Neuron (in vitro differentiated cells): ENCODE measurements around the gene CR2.
"Not testable (repeated sequence)": the region's sequence is repeated elsewhere in the genome, so short reads cannot be mapped to it uniquely, and the experiment has no call there.

Experiments used
- H2AFZ ChIP-seq: one replicate; pipeline ENCODE4 v1.6.1; 2013; ENCODE audit warnings: low read depth, mild to moderate bottlenecking, inconsistent platforms, low read length, moderate library complexity
- H3K27me3 ChIP-seq: one replicate; pipeline ENCODE4 v1.6.1; 2013; ENCODE audit warnings: low read length; ENCODE audit not compliant: insufficient read depth
- H3K36me3 ChIP-seq: one replicate; pipeline ENCODE4 v1.6.1; 2013; ENCODE audit warnings: low read length; ENCODE audit not compliant: insufficient read depth
- H3K4me1 ChIP-seq: one replicate; pipeline ENCODE4 v1.6.1; 2013; ENCODE audit warnings: low read length; ENCODE audit not compliant: insufficient read depth
- H3K4me3 ChIP-seq: 2 replicates; pipeline ENCODE4 v1.5.1; 2013; ENCODE audit warnings: mild to moderate bottlenecking, low read length, moderate library complexity
- H3K9me3 ChIP-seq: one replicate; pipeline ENCODE4 v1.6.1; 2013; ENCODE audit warnings: low read length

Gene CR2

DNA sequence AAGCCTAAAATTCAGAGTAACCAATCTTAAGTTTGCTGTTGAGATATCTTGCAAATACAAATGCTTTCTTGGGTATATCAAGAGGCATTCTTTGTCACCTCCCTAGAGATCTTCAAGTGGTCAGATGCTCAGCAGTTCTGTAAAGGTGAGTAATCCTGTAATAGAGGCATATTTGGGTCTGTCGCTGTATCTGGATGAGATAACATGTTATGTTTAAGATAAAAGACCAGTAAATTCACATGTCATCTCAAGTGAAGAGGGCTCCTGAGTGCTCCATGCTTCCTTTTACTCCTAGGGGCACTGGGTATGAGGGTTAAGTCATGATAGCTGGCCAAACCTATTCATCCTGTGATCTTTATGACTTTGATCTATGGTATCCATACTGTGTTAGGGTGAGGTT is 7.5 kb downstream of the CR2 start:
- no peaks in the 10 kb centered on the region for H3K4me1 ChIP-seq
- peaks cover 9% of the 10 kb centered on the region for H3K27me3 ChIP-seq
- no peak overlapping the region for H2AFZ ChIP-seq
- H3K9me3 ChIP-seq, result no peaks in the 10 kb centered on the region
- no peaks in the 10 kb centered on the region for H3K36me3 ChIP-seq
- no peak overlapping the region for H3K4me3 ChIP-seq

DNA sequence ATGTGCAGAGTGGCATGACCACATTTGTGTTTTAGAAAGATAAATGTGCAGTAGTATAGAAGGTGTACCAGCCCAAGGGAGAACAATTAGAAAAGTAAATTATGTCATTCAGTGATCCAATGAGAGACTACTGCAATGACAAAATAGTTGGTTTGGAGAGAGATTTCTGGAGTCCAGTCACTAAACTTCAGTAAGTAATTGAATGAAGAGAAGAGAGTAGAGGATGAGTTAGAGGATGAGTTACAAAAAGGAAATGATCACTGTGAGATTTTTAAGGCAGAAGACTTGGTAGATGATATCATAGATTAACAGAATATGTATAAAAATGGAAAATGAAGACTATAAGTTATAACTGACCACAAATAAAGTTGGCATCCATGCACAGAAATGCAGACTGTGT is 8.4 kb downstream of the CR2 start:
- peaks cover 5% of the 10 kb centered on the region for H3K27me3 ChIP-seq
- no peaks in the 10 kb centered on the region for H3K36me3 ChIP-seq
- no peaks in the 10 kb centered on the region for H3K9me3 ChIP-seq

DNA sequence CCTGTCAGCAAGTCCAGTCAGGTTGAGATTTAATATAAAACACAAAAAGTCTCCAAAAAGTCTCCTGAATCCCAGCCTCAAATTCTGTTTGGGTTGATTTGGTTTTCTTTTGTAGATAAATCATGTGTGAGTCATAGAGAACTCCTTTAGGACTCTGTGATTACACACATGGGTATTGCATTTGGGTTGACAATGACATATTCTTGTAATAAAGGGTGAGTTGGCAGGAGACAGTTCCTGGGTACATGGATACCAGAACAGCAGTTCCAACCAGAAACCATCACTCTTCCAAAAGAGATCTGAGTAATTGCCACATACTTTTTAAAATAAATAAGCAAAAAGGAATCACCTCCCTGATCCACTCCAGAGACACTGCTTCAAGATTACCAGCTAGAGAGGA is 8.9 kb downstream of the CR2 start:
- H3K27me3 ChIP-seq, result peaks cover 4% of the 10 kb centered on the region
- H3K4me3 ChIP-seq, result no peak overlapping the region
- no peaks in the 10 kb centered on the region for H3K4me1 ChIP-seq
- H3K36me3 ChIP-seq, result no peaks in the 10 kb centered on the region
- no peaks in the 10 kb centered on the region for H3K9me3 ChIP-seq
- H2AFZ ChIP-seq, result no peak overlapping the region

More for the DNA sequence above, 8.4 kb downstream of the CR2 start:
- H2AFZ ChIP-seq, result no peak overlapping the region
- no peaks in the 10 kb centered on the region for H3K4me1 ChIP-seq
- H3K4me3 ChIP-seq, result no peak overlapping the region

DNA sequence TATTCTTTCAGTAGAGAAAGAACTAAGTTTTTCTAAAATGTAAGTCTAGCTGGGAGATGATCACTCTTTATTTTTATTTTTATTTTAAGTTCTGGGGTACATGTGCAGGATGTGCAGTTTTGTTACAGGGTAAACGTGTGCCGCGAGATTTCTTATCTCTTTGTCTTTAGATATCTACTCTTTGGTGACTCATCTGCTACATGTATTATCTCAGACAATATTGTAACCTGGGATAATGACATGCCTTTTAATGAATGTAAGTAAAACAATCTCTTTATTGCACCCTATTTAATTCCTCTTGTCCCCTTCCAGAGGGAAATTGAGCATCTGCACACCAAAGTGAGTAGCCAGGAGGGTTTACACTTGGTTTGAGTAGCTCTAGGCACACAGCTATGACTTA is 9.4 kb downstream of the CR2 start:
- H3K4me1 ChIP-seq, result no peaks in the 10 kb centered on the region
- H2AFZ ChIP-seq, result no peak overlapping the region
- H3K36me3 ChIP-seq, result no peaks in the 10 kb centered on the region
- no peaks in the 10 kb centered on the region for H3K9me3 ChIP-seq
- H3K4me3 ChIP-seq, result no peak overlapping the region
- H3K27me3 ChIP-seq, result peaks cover 3% of the 10 kb centered on the region

DNA sequence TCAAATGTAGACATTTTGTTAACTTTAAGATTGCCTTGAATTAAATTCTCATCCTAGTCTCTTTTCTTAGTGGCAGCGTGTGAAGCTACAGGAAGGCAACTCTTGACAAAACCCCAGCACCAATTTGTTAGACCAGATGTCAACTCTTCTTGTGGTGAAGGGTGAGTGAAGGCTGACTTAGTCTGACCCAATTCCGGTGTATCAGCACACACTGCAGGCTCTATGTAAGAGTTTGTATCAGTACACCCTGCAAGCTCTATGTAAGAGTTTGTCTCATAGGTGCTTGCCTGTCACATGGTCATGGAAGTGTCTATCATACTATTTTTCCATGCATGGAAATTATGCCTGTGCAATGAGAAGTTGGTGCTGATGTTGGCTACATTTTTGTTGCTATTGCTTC is 16.8 kb downstream of the CR2 start:
- no peak overlapping the region for H3K4me3 ChIP-seq
- H3K36me3 ChIP-seq, result no peaks in the 10 kb centered on the region
- H3K4me1 ChIP-seq, result no peaks in the 10 kb centered on the region
- no peak overlapping the region for H2AFZ ChIP-seq
- peaks cover 5% of the 10 kb centered on the region for H3K27me3 ChIP-seq
- H3K9me3 ChIP-seq, result no peaks in the 10 kb centered on the region

DNA sequence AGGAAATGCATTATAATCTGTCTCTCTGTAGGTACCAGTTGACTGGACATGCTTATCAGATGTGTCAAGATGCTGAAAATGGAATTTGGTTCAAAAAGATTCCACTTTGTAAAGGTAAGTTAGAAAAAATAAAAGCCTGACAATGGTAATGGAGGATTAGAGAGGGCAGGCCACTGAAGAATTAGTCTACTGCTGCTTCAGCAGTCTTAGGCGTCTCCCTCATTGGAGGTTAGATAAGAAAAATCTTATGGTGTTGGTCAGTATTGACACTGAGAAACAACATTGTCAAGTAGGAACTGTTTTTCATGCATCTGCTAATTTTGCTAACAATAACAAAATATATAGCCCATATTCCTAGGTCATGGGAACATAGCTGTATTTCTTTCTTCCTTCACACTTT is 20.1 kb downstream of the CR2 start:
- no peak overlapping the region for H3K4me3 ChIP-seq
- no peak overlapping the region for H2AFZ ChIP-seq
- no peaks in the 10 kb centered on the region for H3K36me3 ChIP-seq
- H3K27me3 ChIP-seq, result peaks cover 7% of the 10 kb centered on the region
- H3K4me1 ChIP-seq, result no peaks in the 10 kb centered on the region
- no peaks in the 10 kb centered on the region for H3K9me3 ChIP-seq

DNA sequence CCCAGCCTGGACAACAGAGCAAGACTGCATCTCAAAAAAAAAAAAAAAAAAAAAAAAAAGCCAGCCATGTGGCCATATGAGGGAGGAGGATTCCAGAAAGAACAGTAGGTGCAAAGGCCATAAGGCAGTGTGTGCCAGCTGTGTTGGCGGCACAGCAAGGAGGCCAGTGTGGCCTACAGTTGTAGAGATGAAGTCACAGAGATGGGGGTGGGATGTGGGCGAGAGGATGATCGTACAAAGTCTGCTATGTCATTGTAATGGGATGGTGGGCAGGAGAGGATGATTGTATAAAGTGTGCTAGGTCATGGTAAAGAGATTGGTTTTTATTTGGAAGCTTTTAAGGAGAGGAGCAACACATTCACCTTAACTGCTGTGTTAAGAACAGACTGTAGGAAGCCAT is 32.1 kb downstream of the CR2 start:
- Histone ChIP-seq H3K27me3 (peaks cover 6% of the 10 kb centered on the region), H3K9me3 (no peaks in the 10 kb centered on the region), H3K4me1 (no peaks in the 10 kb centered on the region), H2AFZ (no peak overlapping the region), H3K36me3 (no peaks in the 10 kb centered on the region), H3K4me3 (no peak overlapping the region)

DNA sequence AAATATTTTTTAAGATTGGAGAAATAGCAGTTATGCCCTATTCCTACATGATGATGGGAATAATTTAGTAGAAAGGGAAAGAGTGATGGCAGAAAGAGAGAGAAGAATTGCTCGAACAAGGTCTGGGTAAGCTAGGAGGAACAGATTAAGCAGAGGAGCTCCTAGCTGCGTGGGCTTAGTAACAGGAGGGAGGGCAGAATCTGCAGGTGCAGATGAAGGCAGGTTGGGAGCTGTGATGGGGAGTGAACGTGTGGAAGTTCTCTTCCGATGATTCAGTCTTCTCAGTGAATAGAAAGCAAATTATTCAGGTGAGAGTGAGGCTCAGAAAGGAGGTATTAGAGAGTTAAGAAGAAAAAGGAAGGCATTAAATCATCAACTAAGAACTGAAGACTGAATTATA is 33.5 kb downstream of the CR2 start:
- Histone ChIP-seq H3K4me3 (no peak overlapping the region), H3K4me1 (no peaks in the 10 kb centered on the region), H3K9me3 (no peaks in the 10 kb centered on the region), H3K27me3 (peaks cover 6% of the 10 kb centered on the region), H3K36me3 (no peaks in the 10 kb centered on the region), H2AFZ (no peak overlapping the region)

DNA sequence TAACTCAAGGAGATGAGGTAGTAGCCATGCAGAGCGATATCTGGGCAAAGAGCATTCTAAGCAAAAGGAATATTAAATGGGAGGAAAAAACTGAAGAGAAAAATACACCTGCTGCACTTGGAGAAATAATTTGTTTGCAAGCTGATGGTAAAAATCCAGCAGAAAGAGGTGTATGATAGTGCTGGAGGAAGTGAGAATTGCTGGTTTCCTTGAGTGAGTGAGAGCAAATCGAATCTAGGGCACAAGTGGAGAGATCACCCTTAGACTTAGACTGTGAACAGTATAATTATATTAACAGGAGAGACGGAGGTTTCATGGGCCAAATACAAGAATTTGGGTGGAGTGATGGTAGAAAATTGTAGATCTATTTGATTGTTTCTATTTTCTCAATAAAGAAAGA is 39.1 kb downstream of the CR2 start:
- H3K36me3 ChIP-seq, result no peaks in the 10 kb centered on the region
- no peak overlapping the region for H2AFZ ChIP-seq
- no peak overlapping the region for H3K4me3 ChIP-seq
- no peaks in the 10 kb centered on the region for H3K9me3 ChIP-seq
- H3K27me3 ChIP-seq, result peaks cover 34% of the 10 kb centered on the region
- no peaks in the 10 kb centered on the region for H3K4me1 ChIP-seq

DNA sequence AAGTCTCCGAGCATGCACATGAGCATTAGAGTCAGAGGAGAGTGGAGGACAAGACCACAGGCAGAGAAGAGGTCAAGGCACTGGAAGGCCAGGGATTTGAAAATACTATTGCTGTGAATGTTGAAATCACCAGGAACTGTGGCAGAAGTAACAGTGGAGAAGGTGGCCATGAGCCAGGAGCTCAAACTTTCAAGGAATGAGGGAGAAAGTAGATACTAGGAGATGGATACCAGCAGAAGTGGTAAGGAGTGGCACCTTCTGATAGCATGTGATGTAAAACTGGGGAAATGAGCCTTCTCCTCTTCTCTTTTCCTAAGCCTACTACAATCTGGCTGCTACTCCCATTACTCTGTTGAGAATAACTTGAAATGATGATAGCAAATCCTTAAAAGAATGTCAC is 40.0 kb downstream of the CR2 start:
- Histone ChIP-seq H3K9me3 (no peaks in the 10 kb centered on the region), H3K27me3 (peaks cover 34% of the 10 kb centered on the region), H2AFZ (no peak overlapping the region), H3K4me3 (no peak overlapping the region), H3K4me1 (no peaks in the 10 kb centered on the region), H3K36me3 (no peaks in the 10 kb centered on the region)

DNA sequence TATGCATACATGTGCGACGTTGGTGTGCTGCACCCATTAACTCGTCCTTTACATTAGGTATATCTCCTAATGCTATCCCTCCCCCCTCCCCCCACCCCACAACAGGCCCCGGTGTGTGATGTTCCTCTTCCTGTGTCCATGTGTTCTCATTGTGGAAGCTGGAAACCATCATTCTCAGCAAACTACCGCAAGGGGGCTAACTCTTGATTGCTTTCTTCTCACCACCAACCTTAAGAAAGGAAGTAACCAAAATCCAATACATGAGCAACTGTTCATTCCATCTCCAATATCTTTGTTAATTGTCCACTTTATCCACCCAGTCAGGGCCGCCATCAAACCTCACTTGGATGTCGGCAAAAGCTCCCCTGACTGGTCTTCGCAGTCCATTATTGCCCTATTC is 41.2 kb downstream of the CR2 start:
- H3K9me3 ChIP-seq, H3K4me1 ChIP-seq, H2AFZ ChIP-seq, H3K4me3 ChIP-seq, H3K36me3 ChIP-seq: not testable (repeated sequence)
- H3K27me3 ChIP-seq, result peaks cover 34% of the 10 kb centered on the region

DNA sequence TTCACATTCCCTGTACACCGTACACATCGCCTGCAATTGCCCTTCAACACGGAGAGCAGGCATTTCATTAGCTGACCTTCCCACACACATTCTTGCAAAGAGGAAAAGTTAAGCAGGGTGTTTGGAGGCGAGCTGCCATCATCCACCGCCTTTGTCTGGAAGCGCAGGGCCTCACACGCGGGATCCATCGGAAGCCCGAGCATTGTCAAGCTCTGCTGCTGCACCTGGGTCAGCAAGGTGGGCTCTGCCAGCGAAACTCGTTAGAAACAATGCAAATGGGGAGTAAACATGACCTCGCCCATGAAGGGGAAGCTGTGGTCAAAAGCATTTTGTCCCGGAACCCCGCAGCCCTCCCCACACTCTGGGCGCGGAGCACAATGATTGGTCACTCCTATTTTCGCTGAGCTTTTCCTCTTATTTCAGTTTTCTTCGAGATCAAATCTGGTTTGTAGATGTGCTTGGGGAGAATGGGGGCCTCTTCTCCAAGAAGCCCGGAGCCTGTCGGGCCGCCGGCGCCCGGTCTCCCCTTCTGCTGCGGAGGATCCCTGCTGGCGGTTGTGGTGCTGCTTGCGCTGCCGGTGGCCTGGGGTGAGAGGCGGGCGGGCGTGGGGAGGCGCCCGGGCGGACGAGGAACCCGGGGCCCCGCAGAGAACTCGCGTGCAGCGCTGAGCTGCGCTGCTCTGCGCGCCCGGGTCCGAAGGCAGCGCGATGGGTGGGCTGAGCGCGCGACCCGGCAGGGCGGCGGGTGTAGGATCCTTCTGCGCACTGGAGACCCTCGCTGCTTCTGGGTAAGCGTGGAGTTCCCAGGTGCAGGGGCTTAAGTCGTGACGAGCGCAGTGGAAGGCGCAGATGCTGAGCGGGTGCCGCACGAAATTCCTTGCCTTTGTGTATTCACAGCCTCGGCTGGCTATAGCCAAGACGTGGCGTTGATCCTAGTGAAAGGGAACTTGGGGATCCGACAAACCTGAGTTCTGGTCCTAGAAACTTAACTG is 42.0 kb downstream of the CR2 start, which contains the start of gene CR1:
Gene CR1 (plus strand): TSS at position 357 of the 992 bp plus-strand sequence. CDS start 111 bp downstream, at position 468.
- Histone ChIP-seq H3K9me3 (no peaks in the 10 kb centered on the region), H3K27me3 (peaks cover 36% of the 10 kb centered on the region), H2AFZ (no peak within 1 kb of the TSS), H3K36me3 (no peaks in the 10 kb centered on the region), H3K4me1 (no peaks in the 10 kb centered on the region), H3K4me3 (no peak within 1 kb of the TSS)

DNA sequence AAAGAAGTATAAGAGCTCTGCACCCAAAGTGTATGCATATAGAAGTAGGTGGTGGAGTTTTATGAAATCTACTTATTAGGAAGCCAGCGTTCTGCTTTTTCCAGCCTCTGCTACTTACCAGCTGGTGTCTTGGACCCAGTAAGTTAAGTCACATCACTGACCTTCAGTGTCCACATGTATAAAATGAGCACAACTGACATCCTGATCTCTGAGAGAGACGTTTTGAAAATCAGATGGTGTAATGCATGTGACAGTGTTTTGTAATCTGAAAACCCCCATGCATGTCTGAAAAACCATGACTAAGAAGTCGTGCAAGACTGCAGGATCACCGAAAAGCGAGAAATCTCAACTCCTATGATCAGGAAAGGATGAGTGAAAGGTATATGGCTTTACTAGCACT is 43.8 kb downstream of the CR2 start:
- Histone ChIP-seq H3K4me3 (no peak overlapping the region), H2AFZ (no peak overlapping the region), H3K9me3 (no peaks in the 10 kb centered on the region), H3K36me3 (no peaks in the 10 kb centered on the region), H3K4me1 (no peaks in the 10 kb centered on the region), H3K27me3 (peaks cover 46% of the 10 kb centered on the region)

DNA sequence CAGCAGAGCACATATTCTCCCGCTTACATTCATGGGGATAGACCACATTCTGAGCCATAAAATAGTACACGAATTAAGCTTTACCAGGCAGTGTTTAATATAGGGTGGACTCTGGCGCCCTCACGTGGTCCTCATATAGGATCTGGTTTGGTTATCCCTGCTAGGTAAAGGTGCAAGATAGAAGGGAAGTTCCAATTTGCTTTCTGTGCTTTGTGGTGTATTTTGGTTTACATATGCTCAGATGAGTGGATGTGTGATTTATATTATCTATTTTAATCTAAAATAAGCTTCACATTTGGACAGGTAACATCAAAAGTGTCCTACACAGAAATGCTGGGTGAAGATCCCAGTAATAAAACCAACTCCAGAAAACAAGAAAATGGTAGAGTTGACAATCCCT is 45.4 kb downstream of the CR2 start:
- no peak overlapping the region for H3K4me3 ChIP-seq
- no peaks in the 10 kb centered on the region for H3K9me3 ChIP-seq
- no peaks in the 10 kb centered on the region for H3K36me3 ChIP-seq
- H3K27me3 ChIP-seq, result peaks cover 44% of the 10 kb centered on the region
- H2AFZ ChIP-seq, result no peak overlapping the region
- H3K4me1 ChIP-seq, result no peaks in the 10 kb centered on the region
